NOMO-1 (cell line): ENCODE results near the gene WNT7A.

Experiments used
- DNase-seq, 2 experiments: peaks; one replicate each; lab custom pipeline; 2025; ENCODE audit not compliant: unreplicated experiment in 2 of 2; lab: John Stamatoyannopoulos, UW

WNT7A gene

DNA sequence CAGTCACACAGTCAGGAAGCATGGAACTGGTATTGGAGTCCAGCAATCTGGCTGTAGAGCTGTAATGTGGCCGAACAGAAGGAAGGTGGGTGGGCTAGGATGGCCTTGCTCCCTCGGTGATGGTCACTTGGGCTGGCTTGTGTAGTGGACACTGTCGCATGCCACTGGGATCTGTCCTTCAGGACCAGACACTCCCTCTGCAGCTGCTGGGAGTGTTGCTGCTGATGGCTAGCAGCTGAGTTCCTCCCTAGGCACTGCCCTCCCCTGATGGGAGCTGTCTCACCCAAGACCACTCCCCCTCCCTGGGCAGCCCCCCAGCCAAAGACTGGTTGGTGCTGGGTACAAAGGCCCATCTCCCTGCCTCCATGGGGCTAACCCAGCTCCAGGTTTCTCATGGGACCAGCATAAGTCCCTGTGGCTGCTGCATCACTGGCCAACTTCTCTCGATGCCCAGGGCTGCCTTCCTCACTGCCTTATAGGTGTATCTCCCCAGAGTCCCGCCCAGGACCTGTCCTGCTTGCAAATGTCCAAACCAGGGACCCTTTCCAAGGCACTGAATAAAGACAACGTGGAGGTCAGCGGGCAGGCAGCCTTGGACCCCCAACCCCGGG, 48.4 kb downstream of the WNT7A start:
- DNase-seq = no peak

DNA sequence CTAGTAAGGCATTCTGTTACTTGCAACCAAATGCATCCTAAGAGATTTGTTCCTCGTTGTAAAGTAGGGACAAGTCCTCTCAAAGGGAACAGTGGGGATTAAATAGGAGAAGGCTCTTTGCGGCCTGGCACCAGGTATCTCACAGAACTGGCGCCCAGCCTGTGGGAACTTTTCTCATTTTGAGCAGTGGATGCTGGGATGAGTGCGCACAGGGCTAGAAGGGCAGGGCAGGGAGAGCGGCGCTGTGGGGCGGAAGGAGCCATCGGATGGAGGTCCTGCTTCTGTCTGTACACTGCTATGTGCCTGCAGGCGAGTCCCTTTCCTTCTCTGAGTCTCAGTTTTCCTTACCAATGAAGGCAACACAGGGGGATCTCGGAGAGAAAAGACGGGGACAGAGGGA, 50.6 kb downstream of the WNT7A start:
- no peak for DNase-seq

DNA sequence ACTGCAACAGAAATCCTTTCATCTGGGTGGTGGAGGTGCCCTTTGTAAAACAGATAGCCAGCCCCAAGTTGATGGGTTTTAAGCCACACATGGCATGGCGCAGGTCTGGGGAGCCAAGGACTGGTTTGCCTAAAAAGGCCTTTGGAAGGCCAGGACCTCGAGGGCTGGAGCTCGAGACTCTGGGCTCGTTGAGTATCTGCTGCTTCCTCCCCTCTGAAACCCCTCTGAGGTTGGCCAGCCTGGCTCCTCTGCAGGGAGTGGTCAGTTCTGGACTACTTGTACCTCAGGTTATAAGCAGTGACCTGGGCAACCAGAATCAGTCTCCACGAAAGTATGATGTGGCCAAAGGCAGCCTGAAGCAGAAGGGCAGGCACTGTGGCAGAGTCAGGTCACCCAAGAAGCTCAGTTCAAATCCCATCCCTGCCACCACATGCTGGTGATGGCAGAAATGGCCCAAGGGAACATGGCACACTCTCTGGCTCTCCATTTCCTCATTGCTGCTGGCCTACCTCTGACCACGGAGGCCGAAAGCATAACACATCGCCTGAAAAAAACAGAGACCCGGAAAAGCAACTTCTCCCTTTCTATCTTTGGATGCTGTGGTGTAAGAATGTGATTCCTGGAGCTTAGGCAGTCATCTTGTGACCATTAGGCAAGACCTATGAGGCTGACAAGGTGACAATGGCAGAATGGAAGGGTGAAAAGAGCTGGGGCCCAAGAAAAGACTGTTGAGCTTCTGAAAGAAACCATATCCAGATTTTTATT, 51.2 kb downstream of the WNT7A start:
- no peak for DNase-seq

GRCh38 chr3:13827699-13828098, 52.2 kb downstream of the WNT7A start:
- DNase-seq = no peak

- DNase-seq = no peak
These were observed 52.6 kb downstream of the WNT7A start for GRCh38 chr3:13827256-13827655.

- DNase-seq = no peak
These were observed 53.2 kb downstream of the WNT7A start for GRCh38 chr3:13826672-13827071.

DNA sequence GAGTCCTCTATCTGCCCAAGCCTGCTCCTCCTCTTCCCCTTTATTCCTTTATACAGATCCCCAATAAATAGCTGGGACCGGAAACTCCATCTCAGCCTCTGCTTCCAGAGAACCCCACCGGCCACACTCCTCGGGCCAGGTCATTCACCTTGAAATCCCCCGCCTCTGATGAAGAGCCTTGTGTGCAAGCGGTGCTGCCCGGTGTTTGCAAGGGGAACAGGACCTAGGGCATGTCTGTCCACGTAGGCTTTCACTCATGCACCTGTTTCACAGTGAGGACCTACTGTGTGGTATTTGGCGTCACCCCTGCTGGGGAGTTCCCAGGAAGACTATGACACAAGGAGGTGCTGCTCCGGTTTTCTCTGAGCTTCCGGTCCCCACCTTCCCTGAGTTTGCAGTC, 54.0 kb downstream of the WNT7A start:
- DNase-seq = no peak

DNA sequence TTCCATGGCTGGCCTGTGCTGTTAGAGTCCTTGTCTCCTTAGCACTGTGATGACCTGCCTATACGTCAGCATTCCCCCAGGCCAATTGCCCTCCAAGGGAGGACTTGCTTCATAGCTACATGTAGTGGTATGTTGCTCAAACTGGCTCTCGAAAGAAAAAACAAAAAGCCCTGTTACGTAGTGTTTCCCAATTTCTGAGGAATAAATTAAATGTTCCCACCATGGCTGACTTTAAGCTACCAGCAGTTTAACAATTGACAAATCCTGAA, 54.6 kb downstream of the WNT7A start:
- no peak for DNase-seq

DNA sequence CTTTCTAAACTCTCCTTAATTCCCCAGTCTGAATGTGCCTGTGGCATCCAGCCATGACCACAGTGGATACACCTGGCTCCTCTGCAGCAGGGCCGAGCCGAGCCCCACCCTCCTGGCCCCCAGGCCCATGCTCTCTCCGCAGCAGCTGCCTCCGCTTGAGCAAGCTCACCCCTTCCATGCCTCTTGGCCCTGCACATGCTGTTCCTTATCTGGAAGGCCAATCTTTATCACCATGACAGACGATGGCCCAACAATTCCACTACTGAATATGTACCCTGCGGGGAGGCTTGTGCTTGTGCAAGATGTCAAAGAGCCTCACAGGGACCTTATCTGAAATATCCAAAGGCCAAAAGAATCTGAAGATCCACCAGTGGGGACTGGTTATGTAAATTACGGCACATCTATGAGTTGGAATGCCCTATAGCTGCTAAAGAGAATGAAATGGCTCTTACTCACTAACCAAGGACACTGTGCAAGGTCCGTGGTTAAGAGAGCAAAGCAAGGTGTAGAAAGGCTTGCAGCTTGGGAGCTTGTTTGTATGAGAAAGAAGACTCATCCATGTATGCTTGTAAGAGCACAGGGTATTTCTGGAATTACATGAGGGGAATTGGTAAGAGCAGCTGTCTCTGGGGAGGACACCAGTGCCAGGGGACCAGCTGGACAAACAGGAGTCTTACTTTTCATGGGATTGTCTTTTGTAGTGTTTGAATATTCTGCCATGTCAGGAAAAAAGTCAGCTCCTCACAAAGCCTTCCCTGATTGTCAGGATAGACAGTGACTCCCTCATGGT, 55.2 kb downstream of the WNT7A start:
- no peak for DNase-seq

GRCh38 chr3:13823692-13824091, 56.2 kb downstream of the WNT7A start:
- no peak for DNase-seq

DNA sequence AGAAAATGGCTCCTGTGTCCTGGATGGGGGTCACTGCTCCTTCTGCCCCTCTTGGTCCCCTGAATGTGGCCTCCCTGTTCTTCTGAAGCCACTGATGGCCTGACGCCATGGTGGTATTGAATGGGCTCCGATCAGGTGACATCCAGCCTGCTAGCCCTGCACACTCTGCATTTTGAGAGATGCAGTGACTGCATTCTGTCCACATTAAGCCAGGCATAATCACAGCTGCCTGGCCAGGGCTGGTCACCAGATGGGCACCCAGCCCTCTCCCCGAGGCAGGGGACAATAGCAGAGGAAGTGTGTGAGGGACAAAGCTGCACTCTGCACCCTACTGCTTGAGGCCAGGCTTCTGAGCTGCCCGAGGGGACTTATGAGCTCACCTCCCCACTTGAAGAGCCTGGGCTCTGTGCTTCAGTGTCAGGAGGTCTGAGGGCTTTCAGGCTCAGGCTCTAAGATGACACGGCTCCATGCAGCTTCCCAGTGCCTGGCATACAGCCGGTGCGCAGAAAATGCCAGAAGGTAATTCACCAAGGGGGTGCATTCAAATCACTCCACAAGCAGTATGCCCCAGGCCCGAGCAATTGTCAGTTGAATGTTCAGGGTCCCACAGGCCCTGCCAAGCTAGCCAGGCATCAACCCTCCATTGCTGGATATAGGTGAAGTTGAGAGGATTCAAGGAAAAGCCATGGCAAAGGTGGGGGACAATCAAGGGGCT, 56.8 kb downstream of the WNT7A start:
- DNase-seq = no peak

- no peak for DNase-seq
These were observed 57.8 kb downstream of the WNT7A start for GRCh38 chr3:13822042-13822441.

DNA sequence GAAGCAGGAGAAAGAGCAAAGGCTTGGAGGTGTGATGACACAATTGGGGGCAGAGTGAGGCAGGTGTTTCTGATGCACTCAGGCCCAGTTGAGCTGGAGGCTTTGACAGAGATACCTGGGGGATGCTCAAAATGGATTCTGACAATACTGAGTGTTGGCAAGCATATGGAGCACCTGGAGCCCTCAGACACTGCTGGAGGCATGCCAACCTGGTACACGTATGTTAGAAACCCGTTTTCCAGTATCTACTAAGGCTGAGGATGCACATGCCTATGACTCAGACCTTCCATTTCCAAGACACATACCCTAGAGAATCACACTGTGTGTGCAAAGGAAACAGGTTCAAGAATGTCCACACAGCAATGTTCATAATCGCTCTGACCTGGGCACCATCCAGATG, 58.7 kb downstream of the WNT7A start:
- no peak for DNase-seq

DNA sequence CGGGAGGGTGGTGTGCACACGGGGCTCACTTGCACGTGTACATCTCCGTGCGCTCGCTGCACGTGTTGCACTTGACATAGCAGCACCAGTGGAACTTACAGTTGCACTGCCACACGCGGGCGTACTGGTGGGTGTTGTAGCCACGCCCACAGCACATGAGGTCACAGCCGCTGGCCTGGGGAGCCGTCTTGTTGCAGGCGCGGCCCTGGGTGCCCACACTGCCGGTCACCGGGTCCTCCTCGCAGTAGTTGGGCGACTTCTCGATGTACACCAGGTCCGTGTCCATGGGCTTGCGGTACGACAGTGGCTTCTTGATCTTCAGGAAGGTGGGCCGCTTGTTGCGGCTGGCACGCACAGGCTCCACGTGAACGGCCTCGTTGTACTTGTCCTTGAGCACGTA, 61.0 kb downstream of the WNT7A start:
- no peak for DNase-seq

DNA sequence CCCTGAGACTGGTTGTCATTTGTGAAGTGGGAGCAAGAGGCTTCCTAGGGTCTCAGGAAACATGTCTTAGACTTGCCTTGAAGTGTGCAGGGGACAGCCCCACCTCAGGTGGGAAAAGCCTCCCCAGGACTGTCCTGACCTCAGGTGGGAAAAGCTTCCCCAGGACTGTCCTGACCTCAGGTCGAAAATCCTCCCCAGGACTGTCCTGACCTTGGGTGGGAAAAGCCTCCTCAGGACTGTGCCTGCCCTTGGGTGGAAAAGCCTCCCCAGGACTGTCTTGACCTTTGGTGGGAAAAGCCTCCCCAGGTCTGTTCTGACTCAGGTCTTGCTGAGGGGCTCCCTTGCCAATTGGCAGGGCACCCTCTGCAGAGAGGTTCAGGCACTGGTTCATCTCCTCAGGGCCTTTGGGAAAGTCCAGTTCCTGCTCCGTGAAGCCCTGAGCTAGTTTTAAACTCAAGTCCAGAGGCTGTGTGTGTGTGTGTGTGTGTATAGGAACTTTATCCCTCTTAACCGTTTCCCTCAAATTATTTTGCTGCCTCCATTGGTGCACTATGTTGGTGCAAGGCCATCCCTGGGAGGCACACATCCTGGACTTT, 64.7 kb downstream of the WNT7A start:
- no peak for DNase-seq

DNA sequence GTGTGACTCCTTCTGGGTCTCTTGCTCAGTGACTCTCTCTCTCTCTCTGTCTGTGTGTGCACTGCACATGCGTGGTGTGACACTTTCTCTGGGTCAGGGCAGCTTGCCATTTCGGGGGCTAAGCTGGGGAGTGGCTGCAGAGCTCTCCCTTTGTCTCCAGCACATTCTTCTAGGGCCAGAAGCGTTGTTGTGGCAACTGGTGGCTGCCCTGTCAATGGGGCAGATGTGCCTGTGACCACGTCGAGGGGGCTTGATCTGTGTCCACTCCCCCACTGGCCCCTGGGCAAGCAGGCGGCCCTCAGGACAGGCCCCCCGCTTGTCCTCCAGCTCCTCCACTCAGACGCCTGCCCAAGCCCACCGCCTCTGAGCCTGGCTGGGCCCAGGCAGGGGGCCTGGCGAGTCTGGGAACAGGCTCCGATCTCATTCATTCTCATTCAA, 67.8 kb downstream of the WNT7A start:
- no peak for DNase-seq

GRCh38 chr3:13811614-13812013, 68.3 kb downstream of the WNT7A start:
- DNase-seq = no peak

DNA sequence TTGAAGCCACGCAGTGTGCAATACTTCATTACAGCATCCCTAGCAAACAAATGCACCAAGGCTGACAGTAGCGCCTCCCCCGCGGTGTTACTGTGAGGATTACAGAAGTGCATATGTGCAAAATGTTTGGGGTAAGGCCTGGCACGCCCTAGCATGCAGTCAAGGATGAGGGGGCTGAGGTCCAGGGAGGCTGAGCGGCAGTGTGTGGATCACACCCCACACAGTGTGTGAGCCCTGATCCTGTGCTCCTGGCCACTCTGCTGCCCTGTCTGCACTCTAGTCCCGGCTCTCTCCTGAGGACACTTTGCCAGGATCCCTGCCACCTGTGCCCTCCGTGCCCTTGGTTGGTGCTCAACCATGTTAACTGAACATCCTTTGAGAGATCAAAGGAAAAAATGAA, 71.3 kb downstream of the WNT7A start:
- no peak for DNase-seq

GRCh38 chr3:13801361-13802204, 78.3 kb downstream of the WNT7A start:
- DNase-seq = no peak

DNA sequence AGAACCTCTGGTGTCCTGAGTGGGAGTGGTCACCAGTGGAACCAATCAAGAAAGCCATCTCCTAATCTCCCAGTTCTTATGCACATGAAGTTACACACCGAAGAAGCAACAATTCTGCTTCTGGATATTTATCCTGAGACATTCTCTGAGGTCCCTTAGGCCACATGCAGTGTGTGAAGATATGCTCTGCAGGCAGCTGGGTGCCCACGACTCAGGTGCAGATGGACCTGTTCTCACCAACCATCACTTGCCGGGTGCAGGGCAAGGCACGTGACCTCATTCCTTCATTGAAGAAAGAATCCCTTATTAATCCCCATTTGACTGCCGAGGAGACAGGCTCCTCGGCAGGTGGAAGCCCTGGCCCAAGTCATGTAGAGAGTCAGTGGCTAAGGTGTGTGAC, 79.8 kb downstream of the WNT7A start:
- DNase-seq = no peak
